Activated naive CD4-positive, alpha-beta T cell treated with anti-CD3 and anti-CD28 coated beads, Interleukin-2, amount 50 U/mL, for 24 hours (primary cell): ENCODE results near the gene EFNA5.

Experiments used
- H3K27ac Mint-ChIP-seq: one replicate; pipeline ENCODE4 v1.8.0; 2021; ENCODE audit warnings: mild to moderate bottlenecking, mixed read lengths
- H3K27me3 Mint-ChIP-seq: one replicate; pipeline ENCODE4 v1.8.0; 2021; ENCODE audit warnings: mixed read lengths
- H3K36me3 Mint-ChIP-seq: one replicate; pipeline ENCODE4 v1.8.0; 2021; ENCODE audit warnings: mixed read lengths
- H3K4me1 Mint-ChIP-seq: one replicate; pipeline ENCODE4 v1.8.0; 2021; ENCODE audit warnings: mixed read lengths
- H3K4me3 Mint-ChIP-seq: one replicate; pipeline ENCODE4 v1.8.0; 2021; ENCODE audit warnings: mild to moderate bottlenecking, mixed read lengths
- H3K9me3 Mint-ChIP-seq: one replicate; pipeline ENCODE4 v1.8.0; 2021; ENCODE audit warnings: mixed read lengths

Gene EFNA5

DNA sequence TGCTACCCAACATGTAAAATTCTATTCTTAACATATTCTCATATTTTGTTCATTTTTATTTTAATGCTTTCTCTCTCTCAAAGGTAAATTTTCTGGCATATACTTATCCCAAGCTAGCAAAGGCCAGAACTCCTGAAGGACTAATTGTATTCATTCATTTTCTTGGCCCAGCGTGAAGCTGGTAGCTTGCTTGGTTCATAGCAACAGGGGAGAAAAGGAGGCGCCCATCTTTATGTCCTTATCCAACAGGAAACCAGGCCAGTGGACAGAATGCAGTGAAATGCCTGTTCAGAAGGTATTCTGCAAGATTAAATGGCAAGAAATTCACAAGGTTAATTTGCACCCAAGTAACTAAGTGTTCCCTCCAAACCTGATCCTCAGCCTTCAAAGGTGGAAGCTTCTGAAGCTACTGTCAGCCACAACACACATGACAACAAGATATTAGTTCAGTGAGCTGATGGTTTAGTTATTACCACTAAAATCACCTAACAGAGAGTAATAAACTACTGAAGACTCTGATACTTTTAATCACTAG is 5.6 kb downstream of the EFNA5 start:
- Mint-ChIP-seq H3K4me1 (no peaks in the 10 kb centered on the region), H3K9me3 (no peaks in the 10 kb centered on the region), H3K27me3 (peaks cover 40% of the 10 kb centered on the region), H3K4me3 (no peak overlapping the region), H3K36me3 (no peaks in the 10 kb centered on the region), H3K27ac (no peak overlapping the region)

DNA sequence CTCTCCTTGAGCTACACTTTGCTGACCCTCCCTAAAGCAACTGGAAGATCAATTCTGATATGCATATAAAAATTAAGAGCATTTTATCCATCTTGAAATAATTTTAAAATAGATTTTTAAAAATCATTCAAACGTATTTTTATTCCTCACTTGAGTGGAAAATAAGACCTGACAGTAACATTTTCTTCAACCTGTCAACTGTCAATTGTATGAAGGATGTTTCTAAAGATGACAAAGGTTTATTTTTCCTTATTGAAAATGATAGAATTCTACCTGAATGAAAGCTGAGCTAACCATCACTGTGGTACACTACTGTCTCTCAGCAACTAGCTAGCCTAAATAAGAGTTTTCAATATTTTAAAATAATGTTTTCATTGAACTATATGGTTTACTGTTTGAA is 7.0 kb downstream of the EFNA5 start:
- no peak overlapping the region for H3K4me3 Mint-ChIP-seq
- peaks cover 38% of the 10 kb centered on the region for H3K27me3 Mint-ChIP-seq
- no peaks in the 10 kb centered on the region for H3K9me3 Mint-ChIP-seq
- H3K36me3 Mint-ChIP-seq, result no peaks in the 10 kb centered on the region
- no peaks in the 10 kb centered on the region for H3K4me1 Mint-ChIP-seq
- no peak overlapping the region for H3K27ac Mint-ChIP-seq

DNA sequence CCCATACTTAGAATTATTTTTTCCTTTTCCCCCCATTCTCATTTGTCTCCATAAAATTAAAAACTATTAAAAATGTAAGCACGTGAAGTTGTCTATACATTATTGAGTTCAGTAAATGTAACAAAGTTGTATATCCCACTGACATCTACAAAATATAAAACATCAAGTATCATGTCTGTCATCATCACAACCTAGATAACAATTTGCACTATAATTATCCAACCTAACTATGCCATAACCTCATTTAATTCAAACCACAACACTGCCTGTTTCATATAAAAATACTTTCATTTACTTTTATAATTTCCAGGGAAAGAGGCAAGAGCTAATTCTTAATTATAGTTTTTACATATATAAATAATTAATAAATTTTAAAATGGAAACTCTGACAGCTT is 9.1 kb downstream of the EFNA5 start:
- Mint-ChIP-seq H3K4me1 (no peaks in the 10 kb centered on the region), H3K4me3 (no peak overlapping the region), H3K9me3 (no peaks in the 10 kb centered on the region), H3K27ac (no peak overlapping the region), H3K27me3 (peaks cover 33% of the 10 kb centered on the region), H3K36me3 (no peaks in the 10 kb centered on the region)

DNA sequence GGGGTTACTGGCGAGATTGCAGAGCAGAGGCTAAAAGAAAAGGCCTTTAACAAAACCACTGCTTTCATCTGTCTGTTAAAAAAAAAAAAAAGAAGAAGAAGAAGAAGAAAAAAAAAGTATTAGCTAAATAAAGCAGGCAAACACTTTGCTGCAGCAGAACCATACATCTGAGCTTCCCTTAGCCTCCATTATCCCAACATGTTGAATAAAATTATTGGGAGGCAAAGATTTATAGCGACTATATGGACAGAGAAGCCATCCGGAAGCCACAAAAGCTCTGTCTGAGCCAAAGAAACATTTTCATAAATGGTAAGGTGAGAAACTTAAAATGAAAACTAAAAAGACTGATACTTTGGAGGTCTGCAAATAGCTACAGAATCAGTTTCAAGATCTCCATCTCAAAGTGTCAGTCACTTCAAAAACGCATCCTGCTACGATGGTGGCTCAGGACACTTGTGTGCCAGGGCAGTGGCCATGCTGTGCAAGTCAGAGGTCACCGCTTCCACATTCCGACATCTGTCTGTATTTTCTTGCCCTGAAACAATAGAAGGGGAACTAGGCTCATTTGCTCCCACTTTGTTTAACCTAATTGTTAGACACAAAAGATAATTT is 9.6 kb downstream of the EFNA5 start:
- Mint-ChIP-seq H3K4me3 (no peak overlapping the region), H3K4me1 (no peaks in the 10 kb centered on the region), H3K36me3 (no peaks in the 10 kb centered on the region), H3K27ac (no peak overlapping the region), H3K9me3 (no peaks in the 10 kb centered on the region), H3K27me3 (peaks cover 32% of the 10 kb centered on the region)

DNA sequence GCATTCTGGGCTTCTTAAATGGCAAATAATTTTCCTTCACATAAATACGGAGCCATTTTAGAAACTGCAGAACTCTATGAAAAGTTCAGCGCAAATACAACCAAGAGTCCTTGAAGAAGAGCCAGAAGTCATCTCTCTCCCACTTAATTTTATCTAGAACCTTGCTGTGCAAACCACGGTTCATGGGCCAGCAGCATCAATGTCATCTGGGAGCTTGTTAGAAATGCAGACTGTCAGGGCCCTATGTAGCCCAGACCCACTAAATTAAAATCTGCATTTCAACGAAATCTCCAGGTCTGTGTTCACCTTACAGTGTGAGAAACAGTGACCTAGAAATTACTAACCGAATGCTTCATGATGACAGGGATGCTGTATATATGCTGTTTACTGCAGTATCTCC is 12.2 kb downstream of the EFNA5 start:
- H3K4me1 Mint-ChIP-seq, result no peaks in the 10 kb centered on the region
- H3K27ac Mint-ChIP-seq, result no peak overlapping the region
- H3K27me3 Mint-ChIP-seq, result peaks cover 33% of the 10 kb centered on the region
- H3K9me3 Mint-ChIP-seq, result no peaks in the 10 kb centered on the region
- H3K36me3 Mint-ChIP-seq, result no peaks in the 10 kb centered on the region
- H3K4me3 Mint-ChIP-seq, result no peak overlapping the region

DNA sequence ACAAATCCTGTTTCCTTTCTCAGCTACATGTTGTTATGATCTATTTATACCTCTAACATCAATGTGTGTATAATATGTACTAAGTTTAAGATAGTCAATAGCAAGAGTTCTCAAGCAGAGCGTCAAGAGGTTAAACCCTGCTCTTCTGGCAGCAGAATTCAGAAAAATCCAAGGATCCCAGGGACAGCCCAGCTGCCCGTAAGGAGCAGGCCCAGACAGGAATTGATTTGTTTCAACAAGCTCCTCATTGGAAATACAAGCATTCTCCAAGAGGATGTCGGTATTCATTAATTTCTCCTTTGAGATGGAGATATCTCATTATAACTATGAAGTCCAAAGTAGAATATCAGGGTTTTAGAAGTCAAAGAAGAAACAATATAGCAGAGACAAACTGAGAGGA is 14.9 kb downstream of the EFNA5 start:
- H3K4me3 Mint-ChIP-seq, result no peak overlapping the region
- H3K9me3 Mint-ChIP-seq, result no peaks in the 10 kb centered on the region
- no peak overlapping the region for H3K27ac Mint-ChIP-seq
- H3K36me3 Mint-ChIP-seq, result no peaks in the 10 kb centered on the region
- H3K4me1 Mint-ChIP-seq, result no peaks in the 10 kb centered on the region
- H3K27me3 Mint-ChIP-seq, result peaks cover 30% of the 10 kb centered on the region

DNA sequence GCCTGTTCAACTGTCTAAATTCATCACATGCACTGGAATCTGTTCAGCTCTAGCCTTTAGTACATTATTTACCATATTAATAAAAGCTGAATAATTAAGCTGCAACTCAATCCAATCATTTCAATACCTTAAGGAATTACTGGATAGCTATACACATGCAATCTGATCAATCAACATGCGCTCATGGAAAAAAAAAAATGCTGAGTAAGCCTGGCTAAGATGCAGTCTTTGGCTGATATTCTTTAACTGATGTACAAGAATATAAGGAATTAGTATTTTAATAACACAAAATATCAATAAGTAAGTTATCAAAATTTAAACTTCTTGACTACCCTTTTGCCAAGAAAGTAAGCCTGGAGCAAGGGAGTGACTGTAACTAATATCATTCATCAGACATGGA is 15.9 kb downstream of the EFNA5 start:
- Mint-ChIP-seq H3K4me1 (no peaks in the 10 kb centered on the region), H3K4me3 (no peak overlapping the region), H3K27me3 (peaks cover 27% of the 10 kb centered on the region), H3K9me3 (no peaks in the 10 kb centered on the region), H3K36me3 (no peaks in the 10 kb centered on the region), H3K27ac (no peak overlapping the region)

DNA sequence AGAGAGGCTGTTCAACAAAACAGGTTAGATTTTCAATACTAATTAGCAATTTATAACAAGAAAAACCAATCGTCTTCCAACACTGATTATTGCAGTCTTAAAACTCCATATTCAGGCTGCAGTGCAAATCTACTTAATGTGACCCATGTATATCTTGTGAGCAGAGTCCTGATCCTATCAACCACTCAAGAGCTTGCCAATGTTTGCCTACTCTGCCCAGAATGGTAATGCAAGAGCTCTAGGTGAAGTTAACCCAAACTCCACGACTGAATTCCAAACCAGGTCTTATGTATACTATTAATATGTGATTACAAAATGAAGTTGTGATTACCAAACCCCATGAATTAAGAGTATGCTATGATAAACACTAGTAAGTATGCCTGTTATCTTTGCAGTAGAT is 17.1 kb downstream of the EFNA5 start:
- H3K27ac Mint-ChIP-seq, result no peak overlapping the region
- H3K4me1 Mint-ChIP-seq, result no peaks in the 10 kb centered on the region
- H3K36me3 Mint-ChIP-seq, result no peaks in the 10 kb centered on the region
- H3K27me3 Mint-ChIP-seq, result peaks cover 21% of the 10 kb centered on the region
- H3K4me3 Mint-ChIP-seq, result no peak overlapping the region
- H3K9me3 Mint-ChIP-seq, result no peaks in the 10 kb centered on the region

DNA sequence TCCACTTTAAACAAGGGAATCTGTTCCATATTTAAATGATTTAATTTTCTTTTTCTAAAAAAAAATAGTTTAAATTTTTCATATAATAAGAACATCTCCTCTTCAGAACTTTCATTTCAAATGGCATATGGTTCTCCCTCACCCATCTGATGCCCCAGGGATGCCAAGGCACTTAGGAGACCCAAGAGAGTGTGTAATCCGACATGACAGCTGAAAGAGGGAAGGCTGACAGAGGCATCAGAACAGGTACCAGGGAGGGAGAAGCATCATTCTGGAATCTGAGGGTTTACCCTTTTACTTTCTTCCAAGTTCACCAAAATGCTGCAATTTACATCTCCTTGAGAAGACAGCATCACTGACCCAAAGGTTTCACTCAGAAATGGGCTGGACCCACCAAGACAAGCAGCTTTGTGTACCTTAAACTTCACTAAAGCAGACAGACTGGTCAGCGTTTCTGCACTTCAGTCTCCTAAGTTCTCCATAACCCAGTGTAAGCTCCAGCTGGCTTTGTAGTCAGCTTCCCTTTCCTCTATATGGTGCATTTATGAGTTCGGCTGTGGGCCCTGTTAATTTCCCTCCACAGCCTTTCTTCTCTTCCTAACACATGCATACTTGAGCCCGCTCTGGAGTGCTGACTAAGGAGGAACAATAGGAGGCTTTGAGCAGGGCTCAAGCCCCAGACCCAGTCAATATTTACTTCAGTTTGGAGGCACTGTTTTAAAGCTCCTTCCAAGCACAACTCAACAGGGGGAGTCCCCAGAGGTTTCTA is 17.7 kb downstream of the EFNA5 start:
- no peaks in the 10 kb centered on the region for H3K9me3 Mint-ChIP-seq
- H3K27me3 Mint-ChIP-seq, result peaks cover 19% of the 10 kb centered on the region
- no peaks in the 10 kb centered on the region for H3K36me3 Mint-ChIP-seq
- no peak overlapping the region for H3K27ac Mint-ChIP-seq
- H3K4me1 Mint-ChIP-seq, result no peaks in the 10 kb centered on the region
- H3K4me3 Mint-ChIP-seq, result no peak overlapping the region

DNA sequence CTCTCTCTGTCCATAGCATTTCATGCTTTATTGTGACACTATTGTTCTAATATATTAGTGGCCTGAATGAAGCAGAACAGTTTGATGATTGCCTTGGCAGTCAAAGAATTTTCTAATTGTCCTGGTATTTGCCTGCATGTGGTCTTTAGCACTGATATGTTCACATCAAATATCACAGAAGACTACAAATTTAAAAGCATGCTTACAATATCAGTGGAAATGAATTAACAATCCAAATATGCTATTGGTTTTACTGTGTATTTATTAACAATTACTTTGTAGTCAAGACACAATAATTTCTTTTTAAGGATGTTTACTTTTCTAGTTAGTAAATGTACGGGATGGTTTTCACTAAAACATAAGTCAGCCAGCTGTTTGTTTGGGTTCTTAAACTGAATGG is 18.3 kb downstream of the EFNA5 start:
- Mint-ChIP-seq H3K4me1 (no peaks in the 10 kb centered on the region), H3K9me3 (no peaks in the 10 kb centered on the region), H3K36me3 (no peaks in the 10 kb centered on the region), H3K27me3 (peaks cover 16% of the 10 kb centered on the region), H3K4me3 (no peak overlapping the region), H3K27ac (no peak overlapping the region)

DNA sequence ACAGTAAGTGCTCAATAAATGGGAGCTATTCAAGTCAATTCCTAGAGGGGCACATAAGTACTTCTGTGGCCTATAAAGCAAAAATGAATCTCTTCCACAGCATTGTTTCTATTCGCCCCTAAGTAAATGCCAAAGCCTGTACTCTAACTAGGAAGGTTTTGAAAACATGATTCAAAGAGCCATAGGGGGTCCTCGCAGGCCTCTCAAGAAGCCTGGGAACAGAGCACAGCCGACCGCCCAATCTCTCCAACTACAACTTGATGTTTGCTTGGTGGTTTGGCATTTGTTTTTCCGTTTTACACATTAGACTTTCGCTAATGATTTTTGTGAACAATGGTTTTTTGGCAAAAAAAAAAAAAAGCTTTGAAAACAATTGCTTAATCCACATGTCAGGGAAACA is 19.4 kb downstream of the EFNA5 start:
- H3K4me1 Mint-ChIP-seq, result no peaks in the 10 kb centered on the region
- H3K27ac Mint-ChIP-seq, result no peak overlapping the region
- H3K4me3 Mint-ChIP-seq, result no peak overlapping the region
- peaks cover 14% of the 10 kb centered on the region for H3K27me3 Mint-ChIP-seq
- no peaks in the 10 kb centered on the region for H3K36me3 Mint-ChIP-seq
- H3K9me3 Mint-ChIP-seq, result no peaks in the 10 kb centered on the region

DNA sequence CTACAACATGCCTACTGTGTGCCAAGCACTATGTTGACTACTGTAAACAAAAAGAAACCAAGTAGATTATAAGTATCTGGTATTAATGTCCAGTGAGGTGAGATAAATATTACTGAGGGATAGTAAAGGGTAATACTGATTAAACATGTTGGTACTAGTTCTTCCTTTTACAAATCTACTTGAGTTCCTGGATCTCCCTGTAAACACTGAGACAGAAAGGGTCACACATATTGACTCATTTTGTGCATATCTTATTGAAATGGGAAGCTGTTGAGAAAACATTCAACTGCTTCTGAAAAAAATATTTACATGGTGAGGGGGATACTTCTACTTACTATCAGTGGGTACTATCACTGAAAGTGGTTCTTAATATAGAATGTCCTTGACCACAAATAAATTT is 24.3 kb downstream of the EFNA5 start:
- Mint-ChIP-seq H3K4me1 (no peaks in the 10 kb centered on the region), H3K9me3 (no peaks in the 10 kb centered on the region), H3K27me3 (no peaks in the 10 kb centered on the region), H3K27ac (no peak overlapping the region), H3K4me3 (no peak overlapping the region), H3K36me3 (no peaks in the 10 kb centered on the region)

DNA sequence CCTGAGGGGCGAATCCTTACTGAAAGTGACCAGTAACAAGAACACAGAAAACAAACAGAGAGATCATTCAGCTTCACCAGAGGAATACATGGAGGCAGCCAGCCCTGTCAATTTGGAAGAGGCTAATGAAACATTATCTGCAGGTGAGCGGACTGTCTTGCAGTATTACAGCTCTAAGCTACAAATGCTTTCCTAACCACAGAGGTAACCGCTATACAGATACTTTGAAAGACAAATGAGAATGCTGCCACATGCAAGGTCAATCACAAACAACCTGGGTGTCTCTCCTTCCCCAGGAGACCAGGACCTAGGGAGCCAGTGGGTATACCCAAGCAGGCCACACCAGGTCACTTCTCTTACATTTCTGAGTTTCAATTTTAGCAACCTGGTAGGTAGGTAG is 30.2 kb downstream of the EFNA5 start:
- Mint-ChIP-seq H3K4me3 (no peak overlapping the region), H3K9me3 (no peaks in the 10 kb centered on the region), H3K27ac (no peak overlapping the region), H3K36me3 (no peaks in the 10 kb centered on the region), H3K4me1 (no peaks in the 10 kb centered on the region), H3K27me3 (peaks cover 7% of the 10 kb centered on the region)

DNA sequence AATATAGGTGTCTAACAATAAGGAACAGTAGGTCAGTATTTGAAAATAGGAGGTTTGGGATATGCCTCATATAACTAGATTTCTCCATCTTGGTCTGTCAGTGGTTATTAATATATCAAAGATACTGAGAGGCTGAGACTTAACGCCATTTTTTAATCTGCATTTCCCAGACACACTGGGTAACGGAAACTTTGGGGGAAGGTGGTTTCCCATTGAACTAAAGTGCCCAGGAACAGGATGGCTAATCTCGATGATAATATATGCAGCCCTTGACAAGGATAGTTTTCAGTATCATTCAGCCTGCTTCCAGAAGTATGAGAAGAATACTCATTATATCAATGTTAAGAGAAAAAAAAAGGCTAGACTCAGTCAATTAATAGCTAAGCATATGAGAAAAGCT is 30.7 kb downstream of the EFNA5 start:
- no peaks in the 10 kb centered on the region for H3K9me3 Mint-ChIP-seq

DNA sequence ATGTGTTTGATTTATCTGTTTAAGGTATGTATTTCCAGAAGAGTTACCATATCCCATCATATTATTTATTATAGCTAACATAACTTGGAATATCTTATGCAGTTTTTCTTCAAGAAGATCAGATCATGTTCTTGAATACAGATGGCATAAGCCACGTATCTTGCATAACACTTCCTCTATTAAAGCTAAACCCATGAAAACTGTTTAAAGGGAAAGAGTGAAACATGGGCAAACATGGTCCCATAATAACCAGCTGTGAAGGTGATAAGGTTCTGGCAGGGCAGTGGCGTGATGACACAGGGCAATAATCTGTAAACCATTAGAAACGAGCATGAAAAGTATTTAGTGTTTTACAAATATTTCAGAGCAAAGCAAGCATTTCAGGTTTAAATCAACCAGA is 34.2 kb downstream of the EFNA5 start:
- Mint-ChIP-seq H3K4me1 (no peaks in the 10 kb centered on the region), H3K27me3 (peaks cover 9% of the 10 kb centered on the region), H3K4me3 (no peak overlapping the region), H3K9me3 (no peaks in the 10 kb centered on the region), H3K36me3 (no peaks in the 10 kb centered on the region), H3K27ac (no peak overlapping the region)

More for the DNA sequence above, 30.7 kb downstream of the EFNA5 start:
- no peak overlapping the region for H3K27ac Mint-ChIP-seq
- H3K4me1 Mint-ChIP-seq, result no peaks in the 10 kb centered on the region
- no peaks in the 10 kb centered on the region for H3K36me3 Mint-ChIP-seq
- no peak overlapping the region for H3K4me3 Mint-ChIP-seq
- H3K27me3 Mint-ChIP-seq, result peaks cover 7% of the 10 kb centered on the region

DNA sequence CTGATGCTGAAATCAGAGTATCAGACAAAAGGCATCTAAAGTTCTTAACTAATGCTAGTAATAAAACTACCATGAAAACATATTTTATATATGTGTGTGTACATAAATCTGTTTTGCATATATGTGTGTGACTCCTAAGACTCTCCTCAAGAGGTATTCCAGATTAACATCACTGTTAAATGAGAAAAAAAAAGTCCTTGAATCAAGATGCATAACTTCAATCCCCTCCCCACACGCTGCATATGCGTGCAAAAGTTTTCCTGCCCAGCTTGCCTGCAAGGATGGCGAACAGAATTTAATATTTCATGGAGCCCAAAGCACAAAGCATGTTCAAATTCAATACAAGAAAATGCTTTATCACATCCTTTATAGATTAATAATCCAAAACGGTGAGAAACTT is 34.7 kb downstream of the EFNA5 start:
- H3K4me3 Mint-ChIP-seq, result no peak overlapping the region
- H3K4me1 Mint-ChIP-seq, result no peaks in the 10 kb centered on the region
- H3K27ac Mint-ChIP-seq, result no peak overlapping the region
- no peaks in the 10 kb centered on the region for H3K36me3 Mint-ChIP-seq
- H3K9me3 Mint-ChIP-seq, result no peaks in the 10 kb centered on the region
- H3K27me3 Mint-ChIP-seq, result peaks cover 9% of the 10 kb centered on the region
